ENCODE data around the gene GID8.

DNA sequence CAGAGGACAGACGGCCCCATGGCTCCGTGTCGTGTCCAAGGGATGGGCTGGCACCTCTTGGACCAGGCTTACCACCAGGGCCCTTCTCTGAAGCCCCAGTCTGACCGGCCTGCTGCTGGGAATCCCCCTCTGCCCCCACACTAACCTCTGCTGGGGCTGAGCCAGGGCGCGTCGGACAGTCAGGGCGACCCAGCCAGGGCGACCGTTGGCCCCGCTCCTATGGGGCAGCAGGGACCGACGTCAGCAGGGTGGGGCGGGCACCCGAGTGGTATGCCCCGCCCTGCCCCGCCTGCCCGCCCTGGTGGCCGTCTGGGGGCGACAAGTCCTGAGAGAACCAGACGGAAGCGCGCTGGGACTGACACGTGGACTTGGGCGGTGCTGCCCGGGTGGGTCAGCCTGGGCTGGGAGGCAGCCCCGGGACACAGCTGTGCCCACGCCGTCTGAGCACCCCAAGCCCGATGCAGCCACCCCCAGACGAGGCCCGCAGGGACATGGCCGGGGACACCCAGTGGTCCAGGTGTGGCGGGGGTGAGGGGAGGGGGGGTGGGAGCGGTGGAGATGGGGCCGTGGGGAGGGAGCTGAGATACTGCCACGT lies 14.5 kb downstream of the GID8 start, which contains the start of gene SLC17A9:
- TF ChIP-seq, protein P1, sequence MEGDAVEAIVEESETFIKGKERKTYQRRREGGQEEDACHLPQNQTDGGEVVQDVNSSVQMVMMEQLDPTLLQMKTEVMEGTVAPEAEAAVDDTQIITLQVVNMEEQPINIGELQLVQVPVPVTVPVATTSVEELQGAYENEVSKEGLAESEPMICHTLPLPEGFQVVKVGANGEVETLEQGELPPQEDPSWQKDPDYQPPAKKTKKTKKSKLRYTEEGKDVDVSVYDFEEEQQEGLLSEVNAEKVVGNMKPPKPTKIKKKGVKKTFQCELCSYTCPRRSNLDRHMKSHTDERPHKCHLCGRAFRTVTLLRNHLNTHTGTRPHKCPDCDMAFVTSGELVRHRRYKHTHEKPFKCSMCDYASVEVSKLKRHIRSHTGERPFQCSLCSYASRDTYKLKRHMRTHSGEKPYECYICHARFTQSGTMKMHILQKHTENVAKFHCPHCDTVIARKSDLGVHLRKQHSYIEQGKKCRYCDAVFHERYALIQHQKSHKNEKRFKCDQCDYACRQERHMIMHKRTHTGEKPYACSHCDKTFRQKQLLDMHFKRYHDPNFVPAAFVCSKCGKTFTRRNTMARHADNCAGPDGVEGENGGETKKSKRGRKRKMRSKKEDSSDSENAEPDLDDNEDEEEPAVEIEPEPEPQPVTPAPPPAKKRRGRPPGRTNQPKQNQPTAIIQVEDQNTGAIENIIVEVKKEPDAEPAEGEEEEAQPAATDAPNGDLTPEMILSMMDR (conservative IDR thresholded peaks at IDR 0.05; ENCODE audit: low read depth in 2 of 2) = peak in 1 of 2 experiments; percentile 34; a peak in 2 of 4 replicates
- TF ChIP-seq JUNB (IDR thresholded peaks at IDR 0.05; ENCODE audit: unreplicated experiment) = no peak

All from GM23338 (cell line).